Measurements from ENCODE around the gene YTHDC2. TPM values are rescaled to one million over a fixed set of nuclear protein-coding genes. Genes with fewer than 3 reads are reported as not detected.

The YTHDC2 gene
- polyA plus RNA-seq, 4 donors, result 8.1 to 25.8 (median 9.6) TPM

DNA sequence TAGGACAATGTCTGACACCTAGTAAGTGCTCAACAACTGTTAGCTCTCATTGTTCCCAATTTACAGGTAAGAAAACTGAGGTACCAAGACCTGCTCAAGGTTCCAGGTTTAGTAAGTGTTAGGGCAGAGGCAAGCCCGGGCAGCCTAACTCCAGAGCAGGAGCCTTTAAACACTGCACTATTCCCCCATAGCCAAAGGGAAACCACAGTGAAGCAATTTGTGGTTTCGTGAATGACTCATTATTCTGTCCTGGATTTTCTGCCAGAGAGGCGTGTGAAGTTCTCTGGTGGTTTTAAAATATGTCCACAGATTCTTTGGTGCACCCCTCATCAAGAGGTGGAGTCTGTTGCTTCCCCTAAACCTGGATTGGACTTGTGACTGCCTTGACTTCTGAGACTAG, 24.2 kb upstream of the YTHDC2 start:
- DNase-seq (peak in 1 of 2 donors; percentile 10), FAIRE-seq (no peak)
- Histone ChIP-seq H3K36me3 (ENCODE audit: control insufficient read depth in 3 of 3, insufficient read depth in 2 of 3, low read depth in 1 of 3, low read length in 3 of 3) (no peaks in the 10 kb centered on the region), H3K27me3 (ENCODE audit: control insufficient read depth in 3 of 3, insufficient read depth in 3 of 3, low read length in 3 of 3) (peaks cover 4 to 41% (median 15%) of the 10 kb centered on the region in 3 donors), H3K4me3 (ENCODE audit: low read depth in 1 of 3, low read length in 3 of 3) (no peak overlapping the region), H3K27ac (ENCODE audit: low read depth in 1 of 3, low read length in 2 of 3) (no peak overlapping the region), H3K9me3 (ENCODE audit: control insufficient read depth in 2 of 2, insufficient read depth in 1 of 2, low read depth in 1 of 2, low read length in 1 of 2) (peaks cover 0 to 7% of the 10 kb centered on the region in 2 donors), H3K4me1 (ENCODE audit: control insufficient read depth in 3 of 3, insufficient read depth in 2 of 3, low read depth in 1 of 3, low read length in 2 of 3) (peaks cover 0 to 9% (median 6%) of the 10 kb centered on the region in 3 donors)
- WGBS, 3 donors, result 21 to 35% (median 23%) methylated on average over 3 of the region's 3 CpGs

DNA sequence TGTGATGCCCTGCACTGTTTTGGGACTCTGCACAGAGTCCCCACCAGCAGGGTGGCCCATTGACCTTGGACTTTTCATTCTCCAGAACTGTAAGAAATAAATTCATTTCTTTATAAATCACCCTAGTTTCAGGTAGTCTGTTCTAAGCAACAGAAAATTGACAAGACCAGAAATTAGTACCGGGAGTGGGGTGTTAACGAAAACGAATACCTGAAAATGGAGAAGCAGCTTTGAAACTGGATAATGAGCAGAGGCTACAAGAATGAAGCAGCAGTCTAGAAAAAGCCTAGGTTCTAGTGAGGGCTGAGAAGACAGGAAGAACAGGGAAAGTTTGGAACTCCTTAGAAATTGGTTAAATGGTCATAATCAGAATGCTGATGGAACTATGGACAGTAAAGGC, 23.2 kb upstream of the YTHDC2 start:
- Histone ChIP-seq H3K27ac (ENCODE audit: low read depth in 1 of 3, low read length in 2 of 3) (no peak overlapping the region), H3K4me3 (ENCODE audit: low read depth in 1 of 3, low read length in 3 of 3) (no peak overlapping the region), H3K36me3 (ENCODE audit: control insufficient read depth in 3 of 3, insufficient read depth in 2 of 3, low read depth in 1 of 3, low read length in 3 of 3) (no peaks in the 10 kb centered on the region), H3K27me3 (ENCODE audit: control insufficient read depth in 3 of 3, insufficient read depth in 3 of 3, low read length in 3 of 3) (peaks cover 4 to 43% (median 13%) of the 10 kb centered on the region in 3 donors), H3K4me1 (ENCODE audit: control insufficient read depth in 3 of 3, insufficient read depth in 2 of 3, low read depth in 1 of 3, low read length in 2 of 3) (peaks cover 0 to 9% (median 6%) of the 10 kb centered on the region in 3 donors), H3K9me3 (ENCODE audit: control insufficient read depth in 2 of 2, insufficient read depth in 1 of 2, low read depth in 1 of 2, low read length in 1 of 2) (peaks cover 0 to 7% of the 10 kb centered on the region in 2 donors)
- DNase-seq, result no peak
- 96 to 97% (median 97%) methylated on average over 3 of the region's 3 CpGs for WGBS, 3 donors
- FAIRE-seq, result no peak

DNA sequence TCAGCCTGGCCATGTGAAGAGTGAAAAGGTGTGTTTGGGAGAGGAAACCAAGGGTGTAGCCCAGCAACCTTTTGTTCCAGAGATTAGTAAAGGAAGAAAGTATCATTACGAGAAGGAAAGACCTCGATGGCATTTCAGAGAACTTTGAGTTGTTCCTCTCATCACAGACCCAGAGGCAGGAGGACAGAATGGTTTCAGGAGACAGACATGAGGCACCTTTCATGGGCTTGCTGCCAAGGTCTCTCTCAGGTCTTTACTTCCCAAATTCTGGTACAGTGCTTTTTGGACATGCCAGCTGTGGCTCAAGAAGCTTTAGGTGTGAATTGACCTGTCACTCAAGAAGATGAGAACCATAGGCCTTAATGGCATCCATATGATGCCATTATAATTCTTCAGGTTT, 22.5 kb upstream of the YTHDC2 start:
- Histone ChIP-seq H3K9me3 (ENCODE audit: control insufficient read depth in 2 of 2, insufficient read depth in 1 of 2, low read depth in 1 of 2, low read length in 1 of 2) (peaks cover 0 to 7% of the 10 kb centered on the region in 2 donors), H3K4me3 (ENCODE audit: low read depth in 1 of 3, low read length in 3 of 3) (no peak overlapping the region), H3K27me3 (ENCODE audit: control insufficient read depth in 3 of 3, insufficient read depth in 3 of 3, low read length in 3 of 3) (peaks cover 4 to 41% (median 13%) of the 10 kb centered on the region in 3 donors), H3K4me1 (ENCODE audit: control insufficient read depth in 3 of 3, insufficient read depth in 2 of 3, low read depth in 1 of 3, low read length in 2 of 3) (peaks cover 0 to 9% (median 6%) of the 10 kb centered on the region in 3 donors), H3K36me3 (ENCODE audit: control insufficient read depth in 3 of 3, insufficient read depth in 2 of 3, low read depth in 1 of 3, low read length in 3 of 3) (no peaks in the 10 kb centered on the region), H3K27ac (ENCODE audit: low read depth in 1 of 3, low read length in 2 of 3) (no peak overlapping the region)
- FAIRE-seq (no peak), DNase-seq (no peak)
- WGBS, 3 donors, result 79 to 92% (median 85%) methylated on average over 2 of the region's 2 CpGs

DNA sequence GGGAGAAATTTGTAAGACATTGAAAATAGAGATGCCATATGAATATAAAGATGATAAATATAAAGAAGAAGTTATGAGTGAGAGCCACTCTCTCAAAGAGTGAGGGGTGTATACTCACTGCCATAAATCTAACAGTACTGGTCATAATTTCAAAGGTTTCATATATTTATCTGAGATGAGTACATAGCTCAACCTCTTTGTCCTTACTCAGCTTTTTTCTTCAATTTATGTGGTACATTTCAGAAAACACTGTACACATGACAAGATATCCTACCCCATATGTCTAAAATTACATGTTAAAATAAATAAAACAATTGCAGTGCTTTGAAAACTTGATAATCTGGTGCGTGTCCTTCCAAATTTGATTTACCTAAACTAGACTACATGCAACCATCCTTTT, 20.0 kb upstream of the YTHDC2 start:
- Histone ChIP-seq H3K9me3 (ENCODE audit: control insufficient read depth in 2 of 2, insufficient read depth in 1 of 2, low read depth in 1 of 2, low read length in 1 of 2) (peaks cover 0 to 7% of the 10 kb centered on the region in 2 donors), H3K4me1 (ENCODE audit: control insufficient read depth in 3 of 3, insufficient read depth in 2 of 3, low read depth in 1 of 3, low read length in 2 of 3) (peaks cover 0 to 5% (median 5%) of the 10 kb centered on the region in 3 donors), H3K27me3 (ENCODE audit: control insufficient read depth in 3 of 3, insufficient read depth in 3 of 3, low read length in 3 of 3) (peaks cover 0 to 21% (median 10%) of the 10 kb centered on the region in 3 donors), H3K4me3 (ENCODE audit: low read depth in 1 of 3, low read length in 3 of 3) (no peak overlapping the region), H3K36me3 (ENCODE audit: control insufficient read depth in 3 of 3, insufficient read depth in 2 of 3, low read depth in 1 of 3, low read length in 3 of 3) (no peaks in the 10 kb centered on the region), H3K27ac (ENCODE audit: low read depth in 1 of 3, low read length in 2 of 3) (no peak overlapping the region)
- no peak for DNase-seq
- WGBS, 3 donors, result 73 to 87% (median 79%) methylated on average over 1 of the region's 1 CpG
- FAIRE-seq, result no peak

DNA sequence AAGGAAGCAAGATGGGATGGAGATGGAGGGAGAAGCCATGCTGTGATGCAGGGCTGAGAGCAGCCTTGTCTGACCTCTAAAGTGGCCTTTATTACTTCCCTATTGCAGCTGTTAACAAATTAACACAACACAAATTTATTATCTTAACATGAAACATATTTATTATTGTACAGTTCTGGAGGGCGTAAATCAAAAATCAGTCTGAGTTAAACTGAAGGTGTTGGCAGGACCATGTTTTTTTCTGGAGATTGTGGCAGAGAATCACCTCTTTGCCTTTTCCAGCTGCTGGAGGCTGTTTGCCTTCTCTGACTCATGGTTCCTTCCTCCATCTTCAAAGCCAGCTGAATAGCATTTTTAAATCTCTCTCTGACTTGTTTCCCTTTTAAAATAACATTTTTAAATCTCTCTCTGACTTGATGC, 18.1 kb upstream of the YTHDC2 start:
- FAIRE-seq, result no peak
- Histone ChIP-seq H3K27ac (ENCODE audit: low read depth in 1 of 3, low read length in 2 of 3) (no peak overlapping the region), H3K4me3 (ENCODE audit: low read depth in 1 of 3, low read length in 3 of 3) (no peak overlapping the region), H3K36me3 (ENCODE audit: control insufficient read depth in 3 of 3, insufficient read depth in 2 of 3, low read depth in 1 of 3, low read length in 3 of 3) (no peaks in the 10 kb centered on the region), H3K27me3 (ENCODE audit: control insufficient read depth in 3 of 3, insufficient read depth in 3 of 3, low read length in 3 of 3) (peaks cover 0 to 5% (median 3%) of the 10 kb centered on the region in 3 donors), H3K9me3 (ENCODE audit: control insufficient read depth in 2 of 2, insufficient read depth in 1 of 2, low read depth in 1 of 2, low read length in 1 of 2) (peaks cover 0 to 3% of the 10 kb centered on the region in 2 donors), H3K4me1 (ENCODE audit: control insufficient read depth in 3 of 3, insufficient read depth in 2 of 3, low read depth in 1 of 3, low read length in 2 of 3) (no peaks in the 10 kb centered on the region)
- DNase-seq, result no peak
- 18 to 67% (median 22%) methylated on average over 1 of the region's 1 CpG for WGBS, 3 donors

DNA sequence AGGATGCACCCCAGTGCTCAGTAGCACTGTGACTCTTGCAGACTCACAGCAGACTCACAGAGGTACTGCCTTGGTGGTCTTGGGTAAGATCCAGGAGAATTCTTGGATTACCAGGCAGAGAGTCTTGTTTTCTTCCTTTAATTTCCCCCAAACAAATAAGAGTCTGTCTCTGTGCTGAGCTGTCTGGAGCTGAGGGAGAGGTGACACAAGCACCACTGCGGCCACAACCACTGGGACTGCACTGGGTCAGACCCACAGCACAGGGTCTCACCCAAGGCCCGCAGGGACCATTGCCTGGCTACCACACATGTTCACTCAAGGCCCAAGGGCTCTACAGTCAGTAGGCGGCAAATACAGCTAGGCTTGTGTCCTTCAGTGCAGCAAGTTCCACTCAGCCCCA, 11.4 kb upstream of the YTHDC2 start:
- WGBS, 3 donors, result 94 to 96% (median 95%) methylated on average over 3 of the region's 3 CpGs
- Histone ChIP-seq H3K4me1 (ENCODE audit: control insufficient read depth in 3 of 3, insufficient read depth in 2 of 3, low read depth in 1 of 3, low read length in 2 of 3) (no peaks in the 10 kb centered on the region), H3K27ac (ENCODE audit: low read depth in 1 of 3, low read length in 2 of 3) (no peak overlapping the region), H3K27me3 (ENCODE audit: control insufficient read depth in 3 of 3, insufficient read depth in 3 of 3, low read length in 3 of 3) (peaks cover 0 to 2% (median 0%) of the 10 kb centered on the region in 3 donors), H3K9me3 (ENCODE audit: control insufficient read depth in 2 of 2, insufficient read depth in 1 of 2, low read depth in 1 of 2, low read length in 1 of 2) (no peaks in the 10 kb centered on the region), H3K4me3 (ENCODE audit: low read depth in 1 of 3, low read length in 3 of 3) (no peak overlapping the region), H3K36me3 (ENCODE audit: control insufficient read depth in 3 of 3, insufficient read depth in 2 of 3, low read depth in 1 of 3, low read length in 3 of 3) (no peaks in the 10 kb centered on the region)
- FAIRE-seq (no peak), DNase-seq (no peak)

DNA sequence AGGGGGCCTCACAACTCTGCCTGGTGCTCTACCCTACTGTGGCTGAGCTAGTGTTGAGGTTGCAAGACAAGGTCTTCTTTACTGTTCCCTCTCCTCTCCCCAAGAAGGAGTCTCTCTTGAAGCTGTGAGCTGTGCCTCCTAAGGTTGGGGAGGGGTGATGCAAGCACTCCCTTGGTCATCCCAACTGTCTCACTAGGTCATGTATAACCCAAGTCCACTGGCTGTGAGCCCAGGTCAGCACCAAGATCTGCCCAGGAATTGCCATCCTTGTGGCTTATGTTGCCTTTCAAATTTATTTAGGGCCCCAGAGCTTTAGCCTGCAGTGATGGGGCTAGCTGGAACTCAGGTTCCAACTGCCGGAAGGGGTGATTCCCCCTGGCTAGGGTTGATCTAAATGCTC, 10.3 kb upstream of the YTHDC2 start:
- H3K27me3 ChIP-seq (ENCODE audit: control insufficient read depth in 3 of 3, insufficient read depth in 3 of 3, low read length in 3 of 3), result peaks cover 0 to 3% (median 0%) of the 10 kb centered on the region in 3 donors
- H3K27ac ChIP-seq (ENCODE audit: low read depth in 1 of 3, low read length in 2 of 3), result no peak overlapping the region
- no peak overlapping the region for H3K4me3 ChIP-seq (ENCODE audit: low read depth in 1 of 3, low read length in 3 of 3)
- WGBS, 3 donors, result 93 to 97% (median 95%) methylated on average over 1 of the region's 1 CpG
- no peak for DNase-seq
- no peak for FAIRE-seq
- H3K4me1 ChIP-seq (ENCODE audit: control insufficient read depth in 3 of 3, insufficient read depth in 2 of 3, low read depth in 1 of 3, low read length in 2 of 3), result no peaks in the 10 kb centered on the region
- H3K36me3 ChIP-seq (ENCODE audit: control insufficient read depth in 3 of 3, insufficient read depth in 2 of 3, low read depth in 1 of 3, low read length in 3 of 3), result no peaks in the 10 kb centered on the region
- H3K9me3 ChIP-seq (ENCODE audit: control insufficient read depth in 2 of 2, insufficient read depth in 1 of 2, low read depth in 1 of 2, low read length in 1 of 2), result no peaks in the 10 kb centered on the region

DNA sequence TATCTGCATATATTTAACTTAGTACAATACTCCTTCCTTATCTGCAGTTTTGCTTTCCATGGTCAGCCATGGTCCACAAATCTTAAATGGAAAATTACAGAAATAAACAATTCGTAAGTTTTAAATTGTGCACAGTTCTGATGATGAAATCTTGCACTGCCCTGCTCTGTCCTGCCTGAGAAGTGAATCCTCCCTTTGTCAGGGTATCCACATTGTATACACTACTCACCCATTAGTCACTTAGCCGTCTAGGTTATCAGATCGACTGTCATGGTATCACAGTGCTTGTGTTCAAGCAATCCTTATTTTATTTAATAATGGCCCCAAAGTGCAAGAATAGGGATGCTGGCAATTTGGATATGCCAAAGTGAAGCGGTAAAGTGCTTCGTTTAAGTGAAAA, 8.3 kb upstream of the YTHDC2 start:
- whole genome bisulfite sequencing, 3 donors, result 76 to 77% (median 76%) methylated on average over 5 of the region's 5 CpGs
- Histone ChIP-seq H3K27ac (ENCODE audit: low read depth in 1 of 3, low read length in 2 of 3) (no peak overlapping the region), H3K36me3 (ENCODE audit: control insufficient read depth in 3 of 3, insufficient read depth in 2 of 3, low read depth in 1 of 3, low read length in 3 of 3) (no peaks in the 10 kb centered on the region), H3K27me3 (ENCODE audit: control insufficient read depth in 3 of 3, insufficient read depth in 3 of 3, low read length in 3 of 3) (peaks cover 0 to 5% (median 0%) of the 10 kb centered on the region in 3 donors), H3K4me1 (ENCODE audit: control insufficient read depth in 3 of 3, insufficient read depth in 2 of 3, low read depth in 1 of 3, low read length in 2 of 3) (no peaks in the 10 kb centered on the region), H3K4me3 (ENCODE audit: low read depth in 1 of 3, low read length in 3 of 3) (no peak overlapping the region), H3K9me3 (ENCODE audit: control insufficient read depth in 2 of 2, insufficient read depth in 1 of 2, low read depth in 1 of 2, low read length in 1 of 2) (no peaks in the 10 kb centered on the region)
- no peak for FAIRE-seq
- no peak for DNase-seq

DNA sequence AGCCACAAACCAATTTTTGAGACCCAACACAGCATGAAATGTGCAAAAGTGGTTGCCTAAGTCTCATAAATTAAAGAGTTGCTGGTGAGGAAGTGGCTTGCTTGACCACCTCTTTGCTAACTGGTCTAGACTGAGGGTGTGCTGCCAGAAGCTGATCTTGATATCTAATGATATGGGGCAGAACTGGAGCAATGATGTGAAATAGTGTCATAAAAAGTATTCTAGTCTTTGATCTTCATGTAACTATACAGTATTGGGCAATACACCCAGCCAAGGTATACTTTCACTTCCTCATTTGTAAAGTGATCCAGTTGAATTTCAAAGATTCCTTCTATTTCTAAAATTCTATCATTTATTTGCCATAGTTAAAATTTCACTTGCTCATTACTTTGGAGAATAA, 5.9 kb upstream of the YTHDC2 start:
- no peak overlapping the region for H3K27ac ChIP-seq (ENCODE audit: low read depth in 1 of 3, low read length in 2 of 3)
- H3K36me3 ChIP-seq (ENCODE audit: control insufficient read depth in 3 of 3, insufficient read depth in 2 of 3, low read depth in 1 of 3, low read length in 3 of 3), result no peaks in the 10 kb centered on the region
- DNase-seq (peak in 1 of 2 donors; percentile 15), FAIRE-seq (no peak)
- H3K4me1 ChIP-seq (ENCODE audit: control insufficient read depth in 3 of 3, insufficient read depth in 2 of 3, low read depth in 1 of 3, low read length in 2 of 3), result no peaks in the 10 kb centered on the region
- H3K27me3 ChIP-seq (ENCODE audit: control insufficient read depth in 3 of 3, insufficient read depth in 3 of 3, low read length in 3 of 3), result peaks cover 0 to 5% (median 0%) of the 10 kb centered on the region in 3 donors
- no peak overlapping the region for H3K4me3 ChIP-seq (ENCODE audit: low read depth in 1 of 3, low read length in 3 of 3)
- H3K9me3 ChIP-seq (ENCODE audit: control insufficient read depth in 2 of 2, insufficient read depth in 1 of 2, low read depth in 1 of 2, low read length in 1 of 2), result no peaks in the 10 kb centered on the region
